ENCODE measurements around the gene CYP2W1.

CYP2W1 gene

DNA sequence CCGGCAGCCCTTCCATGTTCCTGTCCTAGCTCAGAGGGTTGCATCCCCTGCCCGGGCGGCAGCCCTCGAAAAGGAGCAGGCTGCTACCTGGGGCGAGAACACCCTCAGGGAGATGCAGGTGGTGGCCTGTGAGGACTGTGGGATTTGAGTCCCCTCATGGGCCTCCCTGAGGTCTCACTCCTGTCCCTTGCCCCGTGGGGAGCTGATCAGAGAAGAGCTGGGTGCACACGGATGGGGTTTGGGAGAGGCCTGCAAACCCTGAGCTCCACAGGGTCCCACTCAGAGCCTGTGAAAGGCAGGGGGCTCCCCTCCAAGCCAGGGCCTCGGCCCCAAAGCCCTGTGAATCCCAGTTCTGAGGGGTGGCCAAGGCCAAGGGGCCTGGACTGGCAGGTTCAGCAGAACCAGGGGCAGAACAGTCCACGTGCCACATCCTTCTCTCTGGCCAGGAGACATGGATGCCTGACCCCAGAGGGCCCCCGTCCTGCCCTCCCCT lies 424 bp upstream of the CYP2W1 start:
- DNase-seq (ENCODE audit: low spot score) = no peak

DNA sequence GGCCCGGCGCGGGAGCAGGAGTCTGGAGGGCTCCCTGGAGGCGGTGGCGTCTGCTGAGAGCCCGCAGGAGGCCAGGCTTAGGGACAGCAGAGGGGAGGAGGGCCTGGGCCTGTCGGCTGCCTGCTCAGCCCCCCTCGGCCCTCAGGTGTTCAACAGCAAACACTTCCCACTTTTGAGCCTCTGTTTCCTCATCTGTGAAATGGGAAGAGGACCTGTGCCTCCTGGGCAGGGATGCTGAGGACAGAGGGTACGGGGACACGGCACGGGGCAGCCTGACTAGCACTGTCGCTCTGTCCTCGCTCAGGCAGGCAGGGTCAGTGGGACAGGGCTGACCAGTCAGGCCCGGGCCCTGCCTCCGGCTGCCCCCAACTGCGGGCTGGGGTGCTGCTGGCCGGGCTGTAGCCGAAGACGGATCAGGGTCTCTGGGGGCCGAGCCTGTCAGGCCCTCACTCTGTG lies 663 bp downstream of the CYP2W1 start:
- DNase-seq (ENCODE audit: low spot score) = no peak

DNA sequence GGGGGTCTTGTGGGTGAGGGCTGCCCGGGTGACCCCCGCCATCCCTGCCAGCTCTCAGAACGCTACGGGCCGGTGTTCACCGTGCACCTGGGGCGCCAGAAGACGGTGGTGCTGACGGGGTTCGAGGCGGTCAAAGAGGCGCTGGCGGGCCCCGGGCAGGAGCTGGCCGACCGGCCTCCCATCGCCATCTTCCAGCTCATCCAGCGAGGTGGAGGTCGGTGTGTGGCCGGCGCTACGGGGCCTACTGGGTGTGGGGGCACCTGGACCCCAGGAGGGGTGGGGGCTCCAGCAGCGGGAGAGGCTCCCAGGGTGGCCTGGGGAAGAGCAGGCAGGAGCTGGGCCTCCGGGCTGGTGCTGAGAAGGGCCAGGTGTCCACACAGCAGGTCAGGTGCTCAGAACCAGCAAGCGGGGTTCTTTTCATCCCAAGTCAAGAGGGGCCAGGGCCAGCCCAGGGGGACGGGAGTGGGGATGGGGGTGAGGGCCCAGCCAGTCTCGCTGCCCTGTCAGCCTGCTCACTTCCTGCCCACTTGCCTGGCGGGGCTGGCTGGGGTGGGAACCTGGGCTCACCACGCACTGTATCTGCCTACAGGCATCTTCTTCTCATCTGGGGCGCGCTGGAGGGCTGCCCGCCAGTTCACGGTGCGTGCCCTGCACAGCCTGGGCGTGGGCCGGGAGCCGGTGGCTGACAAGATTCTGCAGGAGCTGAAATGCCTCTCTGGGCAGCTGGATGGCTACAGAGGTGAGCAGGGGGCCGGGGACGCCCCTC lies 1.6 kb downstream of the CYP2W1 start:
- DNase-seq (ENCODE audit: low spot score) = no peak

DNA sequence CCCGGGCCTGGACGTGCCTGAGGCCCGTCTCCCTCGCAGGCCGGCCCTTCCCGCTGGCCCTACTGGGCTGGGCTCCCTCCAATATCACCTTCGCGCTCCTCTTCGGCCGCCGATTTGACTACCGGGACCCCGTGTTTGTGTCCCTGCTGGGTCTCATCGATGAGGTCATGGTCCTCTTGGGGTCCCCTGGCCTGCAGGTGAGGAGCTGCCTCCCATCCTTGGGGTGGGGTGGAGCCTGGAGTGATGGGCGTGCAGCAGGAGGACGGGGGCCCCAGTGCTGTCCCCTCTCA lies 2.1 kb downstream of the CYP2W1 start:
- DNase-seq (ENCODE audit: low spot score) = no peak

DNA sequence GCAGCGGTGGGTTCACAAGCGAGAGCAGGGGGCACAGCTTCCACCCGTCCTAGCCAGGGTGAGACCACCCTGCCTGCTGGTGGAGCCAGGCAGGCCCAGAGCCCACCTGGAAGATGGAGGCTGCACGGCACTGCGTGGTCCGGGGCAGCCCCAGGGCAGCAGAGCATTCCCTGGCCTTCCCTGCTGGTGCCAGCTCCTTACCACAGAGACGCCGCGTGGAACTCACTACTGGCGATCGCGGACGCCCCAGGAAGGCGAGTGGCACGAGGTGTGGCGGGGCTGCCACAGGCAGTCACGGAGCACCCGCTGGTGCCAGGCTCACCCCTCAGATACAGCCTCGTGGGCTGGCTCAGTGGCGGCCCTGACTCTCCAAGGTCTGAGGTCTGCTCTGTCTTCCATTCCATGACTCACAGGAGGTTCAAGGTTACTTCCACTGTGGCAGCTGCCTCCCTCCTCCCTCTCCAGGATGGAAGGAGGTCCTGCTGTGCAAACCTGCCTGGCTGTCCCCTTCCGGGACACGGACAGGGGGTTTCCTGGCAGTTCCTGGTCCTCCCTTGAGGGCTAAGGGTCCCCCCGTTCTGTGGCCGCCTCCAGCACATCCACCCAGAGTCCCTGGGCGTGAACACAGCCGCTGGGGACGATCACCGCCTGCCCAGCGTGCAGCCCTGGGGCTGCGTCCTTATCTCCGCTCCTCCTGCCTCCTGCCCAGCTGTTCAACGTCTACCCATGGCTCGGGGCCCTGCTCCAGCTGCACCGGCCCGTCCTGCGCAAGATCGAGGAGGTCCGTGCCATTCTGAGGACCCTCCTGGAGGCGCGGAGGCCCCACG lies 3.1 kb downstream of the CYP2W1 start:
- no peak for DNase-seq (ENCODE audit: low spot score)

DNA sequence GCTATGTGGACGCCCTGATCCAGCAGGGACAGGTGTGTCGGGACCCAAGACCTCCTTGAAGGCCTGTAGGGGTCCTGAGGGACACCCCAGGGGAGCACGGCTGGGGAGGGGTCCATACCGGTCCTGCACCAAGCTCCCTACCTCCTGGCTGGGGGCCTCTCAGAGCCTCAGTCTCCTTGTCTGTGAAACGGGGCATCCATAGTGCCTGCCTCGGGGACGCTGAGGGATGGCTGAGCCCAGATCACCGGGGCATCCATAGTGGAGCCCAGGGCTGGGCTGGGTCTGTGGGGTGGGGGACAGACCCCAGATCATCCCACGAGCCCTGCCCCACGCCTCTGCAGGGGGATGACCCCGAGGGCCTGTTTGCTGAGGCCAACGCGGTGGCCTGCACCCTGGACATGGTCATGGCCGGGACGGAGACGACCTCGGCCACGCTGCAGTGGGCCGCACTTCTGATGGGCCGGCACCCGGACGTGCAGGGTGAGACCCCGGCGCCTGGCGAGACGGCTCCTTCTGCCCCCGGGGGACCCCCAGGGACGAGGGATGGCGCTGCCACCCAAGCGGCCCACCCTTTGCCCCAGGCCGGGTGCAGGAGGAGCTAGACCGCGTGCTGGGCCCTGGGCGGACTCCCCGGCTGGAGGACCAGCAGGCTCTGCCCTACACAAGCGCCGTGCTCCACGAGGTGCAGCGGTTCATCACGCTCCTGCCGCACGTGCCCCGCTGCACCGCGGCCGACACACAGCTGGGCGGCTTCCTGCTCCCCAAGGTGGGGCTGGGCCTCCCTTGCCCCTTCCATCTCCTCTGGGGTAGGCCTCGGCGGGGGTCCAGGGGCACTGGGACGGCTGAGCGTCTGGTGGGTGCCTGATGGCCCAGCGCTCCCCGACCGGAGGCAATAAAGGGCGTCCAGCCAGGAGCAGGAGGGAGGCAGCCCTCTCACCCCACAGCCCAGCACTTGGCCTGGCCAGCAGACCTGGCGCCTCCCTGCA lies 4.1 kb downstream of the CYP2W1 start:
- DNase-seq (ENCODE audit: low spot score) = no peak

DNA sequence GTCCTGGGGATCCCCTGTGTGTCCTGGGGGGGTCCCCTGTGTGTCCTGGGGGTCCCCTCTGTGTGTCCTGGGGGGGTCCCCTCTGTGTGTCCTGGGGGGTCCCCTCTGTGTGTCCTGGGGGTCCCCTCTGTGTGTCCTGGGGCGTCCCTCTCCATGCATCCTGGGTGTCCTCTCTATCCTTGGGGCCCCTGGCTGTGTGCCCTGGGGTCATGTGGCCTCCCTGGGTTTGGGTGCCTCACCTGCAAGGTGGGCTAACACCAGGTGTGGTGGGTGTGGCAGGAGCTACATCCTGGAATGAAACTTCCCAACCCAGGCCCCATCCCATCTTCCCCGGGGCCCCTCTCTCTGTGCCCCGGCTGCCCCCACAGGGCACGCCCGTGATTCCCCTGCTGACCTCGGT lies 4.9 kb downstream of the CYP2W1 start:
- no peak for DNase-seq (ENCODE audit: low spot score)

DNA sequence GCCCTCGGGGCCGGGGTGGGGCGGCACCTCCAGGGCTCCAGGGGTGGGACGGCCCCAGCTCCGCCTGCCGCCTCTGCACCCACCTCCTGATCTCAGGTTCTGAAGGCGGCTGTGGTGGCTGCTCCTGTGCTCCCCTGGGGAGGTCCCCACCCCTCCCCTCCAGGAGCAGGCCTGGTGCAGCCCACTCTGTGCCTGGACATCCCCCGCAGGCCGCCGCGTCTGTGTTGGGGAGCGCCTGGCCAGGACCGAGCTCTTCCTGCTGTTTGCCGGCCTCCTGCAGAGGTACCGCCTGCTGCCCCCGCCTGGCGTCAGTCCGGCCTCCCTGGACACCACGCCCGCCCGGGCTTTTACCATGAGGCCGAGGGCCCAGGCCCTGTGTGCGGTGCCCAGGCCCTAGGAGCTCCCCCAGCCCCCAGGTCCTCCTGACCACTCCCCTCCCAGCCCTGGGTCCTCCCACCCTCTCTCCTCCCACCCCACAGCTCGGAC lies 5.5 kb downstream of the CYP2W1 start:
- no peak for DNase-seq (ENCODE audit: low spot score)

DNA sequence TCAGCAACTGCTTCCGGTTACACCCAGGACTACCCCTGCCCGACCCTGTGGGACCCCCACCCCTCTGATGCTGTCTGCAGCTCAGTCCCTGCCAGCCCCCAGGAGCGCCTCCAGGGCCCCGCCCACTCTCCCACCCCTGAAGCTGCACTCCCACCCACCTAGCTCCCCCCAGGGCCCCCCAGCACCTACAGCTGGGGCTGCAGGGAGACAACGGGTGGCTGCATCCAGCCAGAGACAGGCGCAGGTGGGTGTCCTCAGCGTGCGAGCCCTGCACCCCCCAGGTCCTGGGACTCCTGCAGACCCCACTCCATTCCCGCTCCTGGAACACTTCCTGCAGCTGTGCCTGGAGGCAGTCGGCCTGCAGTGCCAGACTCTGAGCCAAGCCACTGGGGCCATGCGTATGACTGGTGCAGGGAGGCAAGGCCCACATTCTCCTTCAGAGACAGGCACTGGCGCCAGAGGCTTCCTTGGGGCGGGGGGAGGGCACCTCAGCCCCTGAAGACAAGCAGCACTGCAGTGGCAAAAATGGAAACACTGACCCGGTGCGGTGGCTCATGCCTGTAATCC lies 6.1 kb downstream of the CYP2W1 start:
- no peak for DNase-seq (ENCODE audit: low spot score)

DNA sequence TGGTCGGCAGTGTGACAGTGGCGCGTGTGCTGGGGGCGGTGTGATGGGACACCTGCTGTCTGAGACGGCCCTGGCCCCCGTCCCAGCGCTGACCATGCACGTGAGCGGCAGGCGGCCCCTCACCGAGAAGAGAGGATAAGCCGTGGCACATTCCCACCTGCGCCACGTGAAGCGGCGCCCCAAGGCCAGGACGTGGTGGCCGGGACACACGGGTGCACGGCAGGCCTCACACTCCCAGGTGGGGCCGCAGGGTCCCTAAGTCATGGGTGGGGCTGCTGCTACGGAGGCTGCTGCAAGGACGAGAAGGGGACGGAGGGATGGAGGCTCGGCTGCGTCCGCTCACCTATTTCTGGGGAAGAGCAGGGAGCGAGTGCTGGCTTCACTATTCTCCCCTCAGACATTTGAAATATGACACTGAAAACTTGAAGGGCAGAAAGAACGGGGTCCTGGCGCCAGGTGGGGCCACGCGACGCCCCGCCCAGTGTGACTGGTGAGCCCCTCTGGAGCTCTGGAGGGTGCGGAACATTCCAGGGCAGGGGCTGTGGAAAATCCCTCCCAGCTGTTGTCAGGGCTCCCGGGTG lies 7.5 kb downstream of the CYP2W1 start:
- DNase-seq (ENCODE audit: low spot score) = no peak

DNA sequence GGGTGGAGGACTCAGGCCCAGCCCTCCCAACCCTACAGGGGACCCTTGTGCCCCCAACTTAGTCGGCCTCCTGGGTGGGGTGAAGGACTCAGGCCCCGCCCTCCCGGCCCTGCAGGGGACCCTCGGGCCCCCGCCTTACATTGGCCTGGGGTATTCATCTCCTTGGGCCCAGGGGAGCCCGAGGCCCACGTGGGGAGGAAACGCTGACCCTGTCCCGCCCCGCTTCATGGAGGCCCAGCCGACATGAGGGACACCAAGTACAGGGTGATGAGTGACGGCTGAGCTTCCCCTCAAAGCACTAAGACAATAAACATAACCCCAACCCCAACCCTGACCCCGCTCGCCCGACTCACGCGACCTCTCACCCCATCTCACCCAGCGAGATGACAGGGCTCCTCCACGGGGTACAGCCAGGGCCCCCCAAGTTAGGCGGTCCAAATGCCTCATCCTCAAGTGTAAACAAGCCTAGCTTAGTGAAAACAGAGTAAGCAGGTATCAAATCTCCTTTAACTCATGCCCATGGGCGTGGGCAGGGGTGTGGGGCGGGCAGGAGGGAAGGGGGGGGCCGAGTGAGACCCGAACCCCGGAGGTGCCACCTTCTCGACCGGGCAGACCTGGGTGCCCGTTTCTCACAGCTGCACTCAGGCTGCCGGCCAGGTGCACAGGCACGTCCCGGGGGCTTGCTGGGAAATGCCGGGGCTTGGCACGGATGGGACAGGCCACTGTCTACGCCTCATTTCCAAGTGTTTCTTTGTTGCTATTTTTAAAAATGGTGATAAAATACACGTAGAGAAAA lies 8.2 kb downstream of the CYP2W1 start:
- no peak for DNase-seq (ENCODE audit: low spot score)

DNA sequence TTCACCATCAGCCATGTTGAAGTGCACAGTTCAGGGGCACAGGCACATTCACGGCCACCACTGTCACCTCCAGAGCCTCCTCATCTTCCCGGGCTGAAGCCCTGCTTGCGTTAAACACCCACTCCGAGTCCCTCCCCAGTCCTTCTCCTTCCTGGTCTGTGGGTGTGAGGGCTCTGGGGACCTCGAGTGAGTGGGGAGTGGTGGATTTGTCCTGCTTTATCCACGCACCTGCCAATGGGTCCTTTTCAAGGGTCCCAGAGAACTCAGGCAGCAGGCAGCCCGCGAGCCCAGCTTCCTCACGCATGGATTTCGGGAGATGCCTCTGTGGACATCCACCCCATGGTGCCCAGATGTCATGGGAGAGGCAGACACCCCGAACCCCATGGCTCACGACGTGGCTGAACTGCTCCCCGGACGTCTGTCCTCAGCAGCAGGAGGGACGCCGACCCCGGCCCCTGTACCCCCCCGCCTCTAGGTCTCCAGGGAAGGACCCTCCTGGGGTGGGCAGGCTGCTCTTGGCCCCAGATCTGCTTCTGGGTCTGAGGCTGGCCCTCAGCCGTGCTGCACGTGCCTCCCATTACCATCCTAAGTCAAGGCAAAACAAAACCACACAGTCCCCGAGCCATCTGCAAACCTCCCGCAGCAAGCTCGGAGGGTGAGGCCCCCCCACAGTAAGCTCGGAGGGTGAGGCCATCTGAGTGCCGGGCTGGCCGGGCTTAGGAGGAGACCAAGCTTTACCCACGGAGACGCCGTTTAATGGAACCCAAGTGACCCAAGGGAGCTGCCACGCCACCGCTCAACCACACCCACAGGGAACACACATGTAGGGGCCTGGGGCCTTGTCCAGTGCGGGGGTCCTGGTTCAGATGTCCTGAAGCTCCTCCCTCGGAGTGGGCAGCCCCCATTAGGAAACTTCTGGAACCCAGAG lies 9.0 kb downstream of the CYP2W1 start:
- no peak for DNase-seq (ENCODE audit: low spot score)

DNA sequence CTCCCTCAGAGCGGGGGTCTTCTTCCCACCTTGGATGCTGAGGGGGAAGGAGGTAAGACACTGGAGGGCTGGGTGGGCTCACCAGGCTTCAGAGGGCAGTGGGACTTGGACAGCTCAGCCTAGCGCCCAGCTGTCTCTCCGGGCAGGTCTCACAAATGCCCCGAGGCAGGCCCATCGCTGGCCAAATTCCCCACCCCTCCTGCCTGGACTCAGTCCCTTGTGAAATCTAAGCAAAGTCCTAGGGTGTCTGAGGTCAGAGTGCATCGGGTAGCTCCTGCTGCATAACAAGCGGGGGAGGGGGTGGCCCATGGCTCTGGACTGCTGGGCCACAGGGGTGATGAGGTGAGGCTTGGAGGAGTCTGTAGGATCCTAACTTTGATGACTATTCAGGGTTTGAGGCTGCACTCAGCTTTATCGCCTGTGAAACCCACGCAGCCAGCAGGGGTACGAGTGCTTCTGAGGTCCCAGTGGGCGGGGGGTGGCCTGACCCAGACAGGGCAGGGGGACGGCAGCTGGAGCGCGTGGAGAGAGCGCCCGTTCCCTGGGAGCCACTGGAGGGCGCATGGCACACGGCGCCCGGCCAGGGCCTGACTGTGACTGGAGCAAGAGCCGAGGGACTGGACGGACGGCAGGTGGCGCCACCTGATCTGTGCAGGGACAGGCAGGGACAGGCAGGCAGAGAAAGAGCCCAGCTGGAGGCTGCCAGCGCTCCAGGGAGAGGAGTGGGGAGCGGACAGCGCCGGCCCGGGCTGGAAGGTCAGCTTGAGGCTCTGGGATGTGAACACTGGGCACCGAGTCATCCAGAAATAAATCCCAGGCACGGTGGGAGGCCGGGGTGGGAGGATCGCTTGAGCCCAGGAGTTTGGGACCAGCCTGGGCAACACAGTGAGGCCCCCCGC lies 10.0 kb downstream of the CYP2W1 start:
- peak; percentile 96 for DNase-seq (ENCODE audit: low spot score)

DNA sequence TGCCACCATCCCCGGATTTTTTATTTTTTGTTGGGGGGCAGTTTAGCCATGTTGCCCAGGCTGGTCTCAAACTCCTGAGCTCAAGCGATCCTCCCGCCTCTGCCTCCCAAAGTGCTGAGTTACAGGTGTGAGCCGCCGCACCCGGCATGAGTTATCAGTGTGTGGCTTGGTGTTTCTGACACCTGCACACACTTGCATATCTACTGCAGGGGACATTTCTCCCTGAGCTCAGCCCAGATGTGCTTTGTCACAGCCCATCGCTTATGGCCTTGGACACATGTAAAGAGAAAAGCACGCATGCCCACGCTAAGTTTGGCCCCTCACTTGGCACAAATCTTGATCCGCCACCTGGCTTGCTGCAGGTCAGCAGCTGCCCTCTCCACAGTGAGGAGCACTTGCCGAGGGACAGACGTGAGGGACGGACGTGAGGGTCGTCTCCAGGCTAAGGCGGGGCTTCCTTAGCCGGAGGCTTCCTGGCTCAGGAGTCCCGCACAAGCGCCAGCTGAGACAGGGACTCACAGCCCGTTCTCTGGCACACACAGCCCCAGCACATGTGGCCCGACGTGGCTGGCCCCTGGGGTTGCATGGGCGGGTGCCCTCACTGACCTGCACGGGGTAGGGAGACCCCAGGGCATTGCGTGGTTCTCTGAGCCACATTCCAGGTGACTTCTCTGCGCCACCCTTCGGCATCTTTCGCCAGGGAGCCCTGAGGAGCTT lies 11.8 kb downstream of the CYP2W1 start:
- DNase-seq (ENCODE audit: low spot score) = no peak

DNA sequence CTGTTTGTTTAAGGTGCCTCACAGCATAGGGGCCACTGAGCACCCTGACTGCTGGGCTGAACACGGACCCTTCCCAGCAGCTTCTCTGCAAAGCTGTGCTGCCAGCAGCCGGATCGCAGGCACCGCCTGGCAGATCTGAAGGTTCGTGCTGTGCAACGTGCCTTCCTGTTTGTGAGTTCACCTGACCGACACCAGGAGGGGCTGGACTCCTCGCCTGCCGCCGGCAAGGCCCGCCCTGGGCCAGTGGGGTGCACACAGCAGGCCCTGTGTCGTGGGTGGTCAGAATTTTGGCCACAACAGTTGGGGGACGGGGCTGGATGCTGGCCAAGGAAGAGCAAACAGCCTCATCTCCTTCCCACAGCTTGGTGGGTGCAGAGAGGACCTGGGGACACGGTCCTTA lies 12.6 kb downstream of the CYP2W1 start:
- DNase-seq (ENCODE audit: low spot score) = no peak

DNA sequence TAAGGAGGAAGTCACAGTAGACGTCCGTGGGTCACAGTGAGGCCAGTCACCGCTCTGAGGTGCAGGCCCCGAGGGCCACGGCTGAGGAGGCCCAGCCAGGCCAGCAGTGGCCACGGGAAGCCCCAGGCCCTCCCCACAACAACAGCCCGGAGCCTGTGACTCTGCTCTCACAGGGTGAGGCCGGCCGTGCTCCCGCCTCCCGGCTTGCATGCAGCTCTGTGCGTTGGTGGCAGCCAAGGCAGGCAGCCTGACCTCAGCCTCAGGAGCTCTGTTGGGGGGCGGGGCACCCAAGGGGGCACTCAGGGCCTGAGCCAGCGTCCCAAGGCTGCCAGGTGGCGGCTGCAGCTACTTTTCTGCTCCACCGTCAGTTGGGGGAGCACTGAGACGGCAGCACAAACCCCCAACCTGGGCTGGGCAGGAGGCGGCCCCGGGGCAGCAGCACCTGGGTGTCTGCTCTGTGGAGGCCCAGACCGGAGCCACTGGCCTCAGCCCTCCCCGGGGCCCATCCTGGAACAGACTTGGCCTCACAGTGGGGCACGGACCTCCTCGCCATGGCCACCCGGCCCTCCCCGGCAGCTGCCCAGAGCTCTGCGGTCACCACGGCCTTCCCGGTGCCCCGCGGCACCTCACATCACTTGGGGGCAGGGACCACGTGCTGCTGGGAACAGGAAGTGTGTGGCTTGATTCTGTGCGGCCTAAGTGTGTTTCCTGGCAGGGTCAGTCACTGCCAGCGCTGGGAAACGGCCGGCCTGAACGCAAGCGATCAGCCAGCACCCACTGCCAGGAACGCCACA lies 13.3 kb downstream of the CYP2W1 start:
- no peak for DNase-seq (ENCODE audit: low spot score)
